A549 (cell line): ENCODE results near the gene C17orf107.

Source experiments
- CTCF ChIP-seq: fragments of >200 bp; sonication (Bioruptor Twin); formaldehyde crosslinking; IDR thresholded peaks from 3 replicates; pipeline ENCODE4 v1.5.1; 2016
- SREBF2 ChIP-seq: fragments of 450-650 bp; IDR thresholded peaks from 2 replicates; pipeline ENCODE4 v1.6.1; 2014; ENCODE audit warnings: mild to moderate bottlenecking, moderate library complexity

GRCh38 chr17:4919511-4920047 lies 20.2 kb downstream of the C17orf107 start:
- no peak for TF ChIP-seq CTCF
- TF ChIP-seq SREBF2 = no peak
